GM12873 (cell line): ENCODE data around the gene ZRSR2.

Experiments
- TF ChIP-seq, protein P1 (sequence below): IDR thresholded peaks from 2 replicates; pipeline ENCODE4 v1.5.1; 2012; ENCODE audit warnings: low read depth, mild to moderate bottlenecking, moderate library complexity, low read length, control low read depth; ENCODE audit not compliant: insufficient read depth; ENCODE audit errors: missing control alignments

The ZRSR2 gene, protein sequence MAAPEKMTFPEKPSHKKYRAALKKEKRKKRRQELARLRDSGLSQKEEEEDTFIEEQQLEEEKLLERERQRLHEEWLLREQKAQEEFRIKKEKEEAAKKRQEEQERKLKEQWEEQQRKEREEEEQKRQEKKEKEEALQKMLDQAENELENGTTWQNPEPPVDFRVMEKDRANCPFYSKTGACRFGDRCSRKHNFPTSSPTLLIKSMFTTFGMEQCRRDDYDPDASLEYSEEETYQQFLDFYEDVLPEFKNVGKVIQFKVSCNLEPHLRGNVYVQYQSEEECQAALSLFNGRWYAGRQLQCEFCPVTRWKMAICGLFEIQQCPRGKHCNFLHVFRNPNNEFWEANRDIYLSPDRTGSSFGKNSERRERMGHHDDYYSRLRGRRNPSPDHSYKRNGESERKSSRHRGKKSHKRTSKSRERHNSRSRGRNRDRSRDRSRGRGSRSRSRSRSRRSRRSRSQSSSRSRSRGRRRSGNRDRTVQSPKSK

DNA sequence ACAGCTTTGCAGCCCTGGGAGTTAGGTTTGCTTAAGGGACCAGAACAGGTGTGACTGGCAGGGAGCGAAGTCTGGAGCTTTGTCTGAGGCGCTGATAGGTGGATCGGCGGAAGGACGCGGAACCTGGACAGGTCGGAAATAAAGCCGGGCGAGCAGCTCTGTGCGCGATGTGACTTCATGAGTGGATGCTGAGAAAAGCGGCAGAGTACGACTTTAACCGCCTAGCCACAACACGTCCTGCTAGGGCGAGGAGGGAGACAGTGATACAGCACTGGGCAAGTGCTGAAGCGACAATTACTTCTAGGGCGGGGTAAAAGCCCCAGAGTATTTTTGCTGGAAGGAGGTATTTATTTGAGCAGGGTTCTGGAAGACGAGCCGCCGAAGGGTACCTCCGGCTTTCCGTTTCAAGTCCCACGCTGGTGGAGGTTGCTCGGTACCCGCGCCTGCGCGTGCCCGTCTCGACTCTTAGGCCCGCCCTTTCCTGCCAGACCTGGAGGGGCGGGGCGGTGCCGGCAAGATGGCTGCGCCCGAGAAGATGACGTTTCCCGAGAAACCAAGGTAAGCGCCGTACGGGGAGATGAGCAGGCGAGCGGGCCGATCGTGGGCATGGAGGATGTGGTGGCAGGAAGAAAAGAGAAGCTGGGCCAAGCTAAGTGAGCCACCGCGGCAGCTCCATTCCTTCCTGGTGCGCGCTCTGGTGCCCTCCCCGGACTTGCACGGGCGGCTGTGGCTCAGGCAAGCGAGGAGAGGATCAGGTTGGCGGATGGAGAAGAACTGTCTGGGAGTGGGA is at the start of gene ZRSR2:
Gene ZRSR2 (plus strand): TSS at position 506 of the 790 bp plus-strand sequence. CDS start 12 bp downstream, at position 518.
- TF ChIP-seq, protein P1, sequence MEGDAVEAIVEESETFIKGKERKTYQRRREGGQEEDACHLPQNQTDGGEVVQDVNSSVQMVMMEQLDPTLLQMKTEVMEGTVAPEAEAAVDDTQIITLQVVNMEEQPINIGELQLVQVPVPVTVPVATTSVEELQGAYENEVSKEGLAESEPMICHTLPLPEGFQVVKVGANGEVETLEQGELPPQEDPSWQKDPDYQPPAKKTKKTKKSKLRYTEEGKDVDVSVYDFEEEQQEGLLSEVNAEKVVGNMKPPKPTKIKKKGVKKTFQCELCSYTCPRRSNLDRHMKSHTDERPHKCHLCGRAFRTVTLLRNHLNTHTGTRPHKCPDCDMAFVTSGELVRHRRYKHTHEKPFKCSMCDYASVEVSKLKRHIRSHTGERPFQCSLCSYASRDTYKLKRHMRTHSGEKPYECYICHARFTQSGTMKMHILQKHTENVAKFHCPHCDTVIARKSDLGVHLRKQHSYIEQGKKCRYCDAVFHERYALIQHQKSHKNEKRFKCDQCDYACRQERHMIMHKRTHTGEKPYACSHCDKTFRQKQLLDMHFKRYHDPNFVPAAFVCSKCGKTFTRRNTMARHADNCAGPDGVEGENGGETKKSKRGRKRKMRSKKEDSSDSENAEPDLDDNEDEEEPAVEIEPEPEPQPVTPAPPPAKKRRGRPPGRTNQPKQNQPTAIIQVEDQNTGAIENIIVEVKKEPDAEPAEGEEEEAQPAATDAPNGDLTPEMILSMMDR, result no peak

DNA sequence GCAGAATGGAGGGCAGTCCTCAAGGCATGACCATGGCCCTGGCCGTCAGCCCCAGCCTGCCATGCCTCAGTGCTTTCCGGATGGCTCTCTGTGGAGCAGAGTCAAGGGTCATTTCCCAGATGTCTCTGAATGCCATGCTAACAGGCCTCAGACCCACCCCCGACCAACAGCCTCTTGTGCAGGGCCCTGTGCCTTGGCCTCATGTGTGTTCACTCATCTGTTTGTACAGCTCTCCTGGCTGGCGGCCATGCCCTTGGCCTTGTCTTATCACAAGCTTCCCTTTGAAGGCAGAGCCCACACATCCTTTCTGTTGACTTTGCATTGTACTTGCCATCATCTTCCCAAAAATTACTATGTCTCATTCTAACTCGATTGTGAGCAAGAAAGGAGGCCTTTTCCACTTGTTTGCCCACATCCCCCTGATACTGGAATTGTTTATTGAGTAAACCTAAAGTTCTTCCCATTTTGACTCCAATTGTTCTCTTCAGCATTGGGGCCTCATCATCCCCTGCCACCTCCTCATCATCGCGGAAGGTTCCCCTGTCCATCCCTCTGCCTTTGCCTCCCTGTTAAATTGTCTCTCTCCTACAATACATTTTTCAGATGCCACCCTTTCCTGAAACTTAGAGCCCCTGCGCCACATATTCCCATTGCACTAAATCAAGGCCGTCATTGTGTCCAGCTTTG is 46.0 kb upstream of the ZRSR2 start:
- TF ChIP-seq, protein P1, result no peak

DNA sequence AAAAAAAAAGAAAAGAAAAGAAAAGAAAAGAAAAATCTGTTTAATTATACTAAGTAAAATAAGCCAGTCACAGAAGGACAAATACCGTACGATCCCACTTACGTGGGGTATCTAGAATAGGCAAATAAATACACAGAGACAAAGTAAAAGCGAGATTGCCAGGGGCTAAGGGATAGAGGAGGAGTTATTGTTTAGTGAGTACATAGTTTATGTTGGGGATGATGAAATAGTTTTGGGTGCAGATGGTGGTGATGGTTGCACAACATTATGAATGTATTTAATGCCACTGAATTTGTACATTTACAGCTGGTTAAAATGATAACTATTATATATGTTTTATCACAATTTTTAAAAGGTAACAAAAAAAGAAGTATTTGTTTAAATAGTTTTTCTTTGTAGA is 45.1 kb upstream of the ZRSR2 start:
- TF ChIP-seq, protein P1, result no peak

DNA sequence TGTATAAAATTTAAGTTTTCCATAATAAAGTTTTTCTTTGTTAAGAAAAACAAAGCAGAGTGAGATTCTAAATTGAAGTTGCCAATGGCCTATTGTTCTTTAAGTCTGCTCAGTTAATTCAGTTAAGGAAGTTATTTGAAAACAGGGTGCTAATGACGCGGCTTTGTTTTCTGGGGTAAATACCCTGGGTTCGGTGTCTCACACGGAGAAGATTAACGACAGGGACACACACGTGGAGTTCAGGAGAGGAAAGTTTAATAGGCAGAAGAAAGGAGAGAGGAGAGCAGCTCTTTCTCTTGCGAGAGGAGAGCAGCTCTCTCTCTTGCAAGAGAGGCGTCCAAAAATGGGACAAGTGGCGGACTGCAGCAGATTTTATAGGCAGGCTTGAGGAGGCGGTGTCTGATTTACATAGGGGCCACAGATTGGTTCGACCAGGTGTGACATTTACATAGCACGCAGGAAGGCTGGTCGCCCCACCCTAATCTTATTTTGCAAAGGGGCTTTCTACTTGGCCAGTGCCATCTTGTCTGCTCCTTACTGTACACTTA is 42.6 kb upstream of the ZRSR2 start:
- TF ChIP-seq, protein P1, result no peak

DNA sequence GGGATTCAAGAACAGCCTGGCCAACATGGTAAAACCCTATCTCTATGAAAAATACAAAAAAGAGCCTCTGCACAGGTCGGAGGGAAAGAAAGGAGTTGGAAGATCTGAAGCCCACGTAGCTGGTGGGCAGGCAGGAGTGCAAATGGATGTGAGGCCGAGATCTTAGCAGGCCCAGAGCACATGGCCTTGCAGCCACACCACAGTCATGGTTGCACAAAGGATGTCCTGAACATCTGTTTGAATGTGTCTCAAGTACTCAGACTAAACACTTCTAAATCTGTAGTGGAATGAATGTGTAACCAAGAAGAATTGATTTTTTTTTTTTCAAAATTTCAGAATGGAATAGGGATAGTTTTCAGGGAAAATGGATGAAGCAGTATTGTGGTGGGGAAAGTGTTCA is 41.4 kb upstream of the ZRSR2 start:
- TF ChIP-seq, protein P1, result no peak

DNA sequence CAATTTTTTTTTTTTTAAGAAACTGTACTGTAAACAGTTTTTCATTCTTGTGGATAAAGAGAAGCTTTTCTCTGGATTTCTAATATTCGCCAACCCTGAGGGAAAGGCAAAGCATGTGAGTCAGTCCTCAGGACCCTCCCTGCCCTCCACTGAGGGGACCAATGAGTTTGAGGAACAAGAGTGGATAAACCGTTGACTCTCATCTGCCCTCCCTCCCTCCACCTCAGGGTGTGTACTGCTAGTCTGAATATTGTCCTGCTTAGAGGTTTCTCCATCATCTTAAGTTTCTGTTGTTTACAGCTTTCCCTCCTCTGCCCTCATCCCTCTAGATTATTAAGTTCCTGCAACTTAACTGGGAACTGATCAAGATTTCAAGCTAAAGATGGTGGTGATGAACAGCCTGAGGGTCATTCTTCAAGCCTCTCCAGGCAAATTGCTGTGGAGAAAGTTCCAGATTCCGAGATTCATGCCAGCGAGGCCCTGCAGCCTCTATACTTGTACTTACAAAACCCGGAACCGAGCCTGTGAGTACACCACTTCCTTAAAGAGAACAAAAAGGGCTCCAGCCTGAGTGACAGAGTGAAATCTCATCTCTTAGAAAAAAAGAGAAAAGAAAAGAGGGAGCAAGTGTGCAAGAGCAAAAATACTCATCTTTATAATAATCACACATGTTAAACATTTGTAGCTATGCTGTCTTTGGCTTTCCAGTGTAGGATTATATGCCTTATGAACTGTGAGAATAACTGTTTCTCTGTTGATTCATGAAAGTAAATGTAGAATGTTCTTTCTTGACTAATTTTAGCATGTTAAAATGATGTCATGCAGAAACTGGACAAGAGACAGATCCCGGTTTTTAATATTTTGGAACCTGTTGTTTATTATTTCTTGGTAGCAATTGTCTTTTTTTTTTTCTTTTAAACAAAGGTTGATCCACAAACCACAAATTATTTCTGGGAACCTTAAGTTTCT is 40.4 kb upstream of the ZRSR2 start:
- TF ChIP-seq, protein P1, result no peak
